GM21423 (cell line): ENCODE results near the gene ARL8A.
A peak's percentile ranks its signal among the peaks of the same experiment; 100 is the strongest.
"Not testable (repeated sequence)": the region's sequence is repeated elsewhere in the genome, so short reads cannot be mapped to it uniquely, and the experiment has no call there.

Experiments used
- ATAC-seq: cut with Tn5 transposase; IDR thresholded peaks from one replicate; pipeline ENCODE4 v1.9.1; 2021; ENCODE audit warnings: mild to moderate bottlenecking, moderate library complexity; ENCODE audit not compliant: unreplicated experiment

The ARL8A gene

GRCh38 chr1:202143011-202143767, 1.3 kb downstream of the ARL8A start:
- ATAC-seq = peak; percentile 16

- ATAC-seq = not testable (repeated sequence)
These were observed 3.1 kb downstream of the ARL8A start for GRCh38 chr1:202141468-202141867.

GRCh38 chr1:202140833-202141232, 3.7 kb downstream of the ARL8A start:
- ATAC-seq = no peak

- ATAC-seq = no peak
These were observed 9.3 kb downstream of the ARL8A start for GRCh38 chr1:202135221-202135721.

GRCh38 chr1:202134645-202135172, 9.8 kb downstream of the ARL8A start:
- ATAC-seq = no peak

- ATAC-seq = no peak
These were observed 10.5 kb downstream of the ARL8A start for GRCh38 chr1:202133989-202134388.

GRCh38 chr1:202133496-202133895, 11.0 kb downstream of the ARL8A start:
- no peak for ATAC-seq

GRCh38 chr1:202133001-202133400, 11.5 kb downstream of the ARL8A start:
- ATAC-seq = no peak

GRCh38 chr1:202131956-202132821, 12.3 kb downstream of the ARL8A start:
- ATAC-seq = no peak

- no peak for ATAC-seq
These were observed 13.6 kb downstream of the ARL8A start for GRCh38 chr1:202130816-202131522.

GRCh38 chr1:202130297-202130721, 14.2 kb downstream of the ARL8A start:
- no peak for ATAC-seq

GRCh38 chr1:202129453-202130296, 14.9 kb downstream of the ARL8A start:
- no peak for ATAC-seq

GRCh38 chr1:202127836-202128622, 16.5 kb downstream of the ARL8A start:
- ATAC-seq = no peak

GRCh38 chr1:202127061-202127460, 17.5 kb downstream of the ARL8A start:
- ATAC-seq = no peak

GRCh38 chr1:202126426-202126825, 18.1 kb downstream of the ARL8A start:
- no peak for ATAC-seq

GRCh38 chr1:202125611-202126010, 18.9 kb downstream of the ARL8A start:
- no peak for ATAC-seq

GRCh38 chr1:202124142-202124541, 20.4 kb downstream of the ARL8A start:
- ATAC-seq = no peak

GRCh38 chr1:202123336-202123813, 21.2 kb downstream of the ARL8A start:
- no peak for ATAC-seq
